Type B pancreatic cell (in vitro differentiated cells): Measurements from ENCODE around the gene EXOC4. TPM values are rescaled to one million over a fixed set of nuclear protein-coding genes. Genes with fewer than 3 reads are reported as not detected.

ENCODE experiments used
- DNase-seq: peaks from one replicate; pipeline ENCODE4 v3.0.0; 2021; ENCODE audit warnings: mixed read lengths; ENCODE audit not compliant: unreplicated experiment; ENCODE audit errors: extremely low spot score
- H3K27ac Mint-ChIP-seq: 2 replicates; pipeline ENCODE4 v1.8.0; 2021; ENCODE audit warnings: mild to moderate bottlenecking, mixed read lengths
- H3K27me3 Mint-ChIP-seq: 2 replicates; pipeline ENCODE4 v1.8.0; 2021; ENCODE audit warnings: mixed read lengths
- H3K36me3 Mint-ChIP-seq: 2 replicates; pipeline ENCODE4 v1.8.0; 2021; ENCODE audit warnings: mixed read lengths
- H3K4me1 Mint-ChIP-seq: one replicate; pipeline ENCODE4 v1.8.0; 2021; ENCODE audit warnings: mixed read lengths; ENCODE audit not compliant: unreplicated experiment
- H3K4me3 Mint-ChIP-seq: 2 replicates; pipeline ENCODE4 v1.8.0; 2021; ENCODE audit warnings: mild to moderate bottlenecking, mixed read lengths
- H3K9me3 Mint-ChIP-seq: 2 replicates; pipeline ENCODE4 v1.8.0; 2021; ENCODE audit warnings: mixed read lengths
- total RNA-seq: library from RNA; stranded (reverse); gene quantifications from 2 replicates; pipeline ENCODE4 v1.2.1, GENCODE V29; 2021; ENCODE audit warnings: low replicate concordance
- TF ChIP-seq, protein P1 (sequence below): fragments of 200-600 bp; sonication (generic); conservative IDR thresholded peaks from 2 replicates; pipeline ENCODE4 v1.5.0; 2021; ENCODE audit warnings: antibody characterized with exemption, mild to moderate bottlenecking

Gene EXOC4
- total RNA-seq, 1 donor from 2014 or later, result 95.5 TPM

DNA sequence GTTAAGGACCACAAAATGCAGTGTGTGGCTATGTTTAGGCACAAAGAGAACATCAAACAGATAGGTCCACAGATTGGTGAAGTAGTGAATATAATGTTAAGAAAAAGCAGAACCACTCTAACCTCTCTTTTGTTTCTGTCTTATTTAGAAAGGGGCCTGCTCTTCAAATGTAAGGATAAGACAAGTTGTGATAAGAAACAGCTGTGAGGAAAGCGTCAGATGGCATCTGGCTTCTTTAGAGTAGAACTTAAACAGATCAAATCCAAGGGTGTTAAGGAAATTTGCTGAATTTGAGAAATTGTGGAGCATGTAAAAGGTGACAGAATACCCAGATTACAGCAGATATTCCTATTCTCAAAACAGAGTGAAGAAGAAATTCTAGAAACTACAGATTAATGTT, 723.3 kb downstream of the EXOC4 start:
- H3K4me1 Mint-ChIP-seq, result peaks cover 14% of the 10 kb centered on the region
- TF ChIP-seq, protein P1, sequence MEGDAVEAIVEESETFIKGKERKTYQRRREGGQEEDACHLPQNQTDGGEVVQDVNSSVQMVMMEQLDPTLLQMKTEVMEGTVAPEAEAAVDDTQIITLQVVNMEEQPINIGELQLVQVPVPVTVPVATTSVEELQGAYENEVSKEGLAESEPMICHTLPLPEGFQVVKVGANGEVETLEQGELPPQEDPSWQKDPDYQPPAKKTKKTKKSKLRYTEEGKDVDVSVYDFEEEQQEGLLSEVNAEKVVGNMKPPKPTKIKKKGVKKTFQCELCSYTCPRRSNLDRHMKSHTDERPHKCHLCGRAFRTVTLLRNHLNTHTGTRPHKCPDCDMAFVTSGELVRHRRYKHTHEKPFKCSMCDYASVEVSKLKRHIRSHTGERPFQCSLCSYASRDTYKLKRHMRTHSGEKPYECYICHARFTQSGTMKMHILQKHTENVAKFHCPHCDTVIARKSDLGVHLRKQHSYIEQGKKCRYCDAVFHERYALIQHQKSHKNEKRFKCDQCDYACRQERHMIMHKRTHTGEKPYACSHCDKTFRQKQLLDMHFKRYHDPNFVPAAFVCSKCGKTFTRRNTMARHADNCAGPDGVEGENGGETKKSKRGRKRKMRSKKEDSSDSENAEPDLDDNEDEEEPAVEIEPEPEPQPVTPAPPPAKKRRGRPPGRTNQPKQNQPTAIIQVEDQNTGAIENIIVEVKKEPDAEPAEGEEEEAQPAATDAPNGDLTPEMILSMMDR, result no peak
- DNase-seq, result no peak
- peaks cover 5% of the 10 kb centered on the region for H3K36me3 Mint-ChIP-seq
- H3K27ac Mint-ChIP-seq, result no peak overlapping the region
- H3K4me3 Mint-ChIP-seq, result no peak overlapping the region
- no peaks in the 10 kb centered on the region for H3K27me3 Mint-ChIP-seq
- H3K9me3 Mint-ChIP-seq, result no peaks in the 10 kb centered on the region

- Mint-ChIP-seq H3K27ac (no peak overlapping the region), H3K36me3 (peaks cover 8% of the 10 kb centered on the region), H3K9me3 (no peaks in the 10 kb centered on the region), H3K4me1 (peaks cover 14% of the 10 kb centered on the region), H3K27me3 (no peaks in the 10 kb centered on the region), H3K4me3 (no peak overlapping the region)
- DNase-seq, result no peak
- TF ChIP-seq, protein P1, result no peak
Observed at GRCh38 chr7:133977409-133978274, 724.8 kb downstream of the EXOC4 start.

DNA sequence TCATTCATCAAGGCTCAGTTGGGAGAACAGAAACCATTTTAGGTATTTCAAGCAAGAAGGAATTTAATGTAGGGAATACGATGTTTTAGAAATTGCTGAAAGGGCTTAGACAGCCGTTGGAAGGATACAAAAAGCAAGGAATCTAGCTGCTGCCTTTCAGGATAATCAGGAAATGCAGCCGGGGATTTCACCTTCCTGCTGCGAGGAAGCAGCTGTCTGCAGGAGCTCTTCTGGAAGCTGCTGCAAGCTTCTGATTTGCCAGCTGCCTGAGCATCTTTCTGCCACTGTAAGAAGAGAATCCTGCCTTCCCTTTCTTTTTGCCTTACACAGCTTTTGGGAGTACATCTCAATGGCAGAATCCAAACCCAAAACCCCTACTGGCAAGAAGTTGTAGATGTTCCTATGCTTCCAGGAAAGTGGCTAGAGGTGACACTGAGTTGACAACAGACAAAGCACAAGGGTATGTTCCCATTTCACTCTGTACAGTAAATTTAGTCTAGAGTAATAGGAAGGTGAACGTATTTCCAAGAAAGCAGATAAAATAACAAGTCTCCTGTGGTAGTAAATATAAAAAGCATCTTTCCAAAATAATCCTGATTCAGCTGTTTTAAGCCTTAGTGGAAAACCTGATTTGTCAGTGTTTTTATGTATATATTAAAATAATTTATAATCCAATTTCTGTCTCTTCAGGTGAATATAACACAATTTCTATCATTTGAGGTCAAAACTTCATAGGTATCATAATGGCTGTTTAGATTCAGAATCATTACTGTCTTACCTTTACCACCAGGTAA, 725.8 kb downstream of the EXOC4 start:
- Mint-ChIP-seq H3K36me3 (peaks cover 8% of the 10 kb centered on the region), H3K27ac (no peak overlapping the region), H3K4me3 (no peak overlapping the region), H3K27me3 (no peaks in the 10 kb centered on the region), H3K4me1 (peaks cover 17% of the 10 kb centered on the region), H3K9me3 (no peaks in the 10 kb centered on the region)
- TF ChIP-seq, protein P1, result no peak
- DNase-seq, result no peak

DNA sequence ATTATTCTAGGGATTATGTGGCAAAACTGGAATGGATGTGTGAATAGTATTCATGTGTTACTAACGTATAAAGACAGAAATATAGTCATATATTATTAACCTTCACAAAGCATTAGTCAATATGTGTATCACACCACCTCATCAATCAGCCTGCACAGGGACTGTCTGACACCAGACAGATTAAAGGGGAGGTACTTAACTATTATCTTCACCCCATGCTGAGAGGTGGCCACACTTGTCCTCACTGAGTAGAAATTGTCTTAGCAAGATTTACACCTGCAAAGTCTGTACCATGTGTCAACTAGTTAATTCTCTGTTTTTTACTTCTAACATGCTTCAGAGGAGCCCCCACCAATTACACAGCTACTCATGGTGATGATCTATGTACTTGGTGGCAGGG, 727.9 kb downstream of the EXOC4 start:
- peaks cover 27% of the 10 kb centered on the region for H3K4me1 Mint-ChIP-seq
- no peak for DNase-seq

DNA sequence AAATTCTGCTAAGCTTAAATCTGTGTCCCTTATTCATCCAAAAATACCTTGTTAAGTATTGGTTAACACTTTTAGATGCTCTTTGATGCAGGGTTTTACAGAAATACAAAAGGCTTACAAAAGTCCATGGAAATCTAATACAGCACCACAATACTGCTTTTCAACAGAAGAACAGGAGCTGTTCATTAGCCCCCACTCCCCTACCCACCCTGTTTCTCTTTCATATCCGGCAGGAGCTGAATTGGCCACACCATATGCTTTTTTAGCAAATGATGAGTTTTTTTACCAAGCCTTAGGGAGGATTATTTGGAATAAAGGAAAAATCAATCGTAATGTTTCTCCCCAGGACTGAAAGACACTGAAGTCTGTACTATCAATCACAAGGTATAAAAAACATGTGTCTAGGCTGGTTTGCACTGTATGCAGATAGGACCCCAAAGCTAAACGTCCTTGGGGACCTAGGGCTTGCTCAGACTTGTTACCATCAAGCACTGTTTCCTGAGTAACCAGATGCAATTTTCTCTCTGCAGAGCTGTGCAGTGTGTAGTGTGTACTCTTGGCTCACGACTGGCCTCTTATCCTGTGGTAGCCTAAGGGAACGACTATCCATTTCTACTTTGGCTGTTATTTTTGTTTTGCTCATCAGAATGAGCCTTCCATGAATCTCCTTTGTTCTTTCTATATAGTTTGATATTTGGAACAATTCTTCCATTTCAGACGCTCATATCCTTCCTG, 731.0 kb downstream of the EXOC4 start:
- DNase-seq, result no peak
- Mint-ChIP-seq H3K9me3 (no peaks in the 10 kb centered on the region), H3K36me3 (peaks cover 3% of the 10 kb centered on the region), H3K27ac (no peak overlapping the region), H3K4me1 (peaks cover 17% of the 10 kb centered on the region), H3K4me3 (peak overlapping the region; percentile 6), H3K27me3 (no peaks in the 10 kb centered on the region)
- TF ChIP-seq, protein P1, result peak; percentile 52

More for the DNA sequence above, 727.9 kb downstream of the EXOC4 start:
- Mint-ChIP-seq H3K27me3 (no peaks in the 10 kb centered on the region), H3K36me3 (peaks cover 8% of the 10 kb centered on the region), H3K27ac (no peak overlapping the region), H3K9me3 (no peaks in the 10 kb centered on the region), H3K4me3 (no peak overlapping the region)
- TF ChIP-seq, protein P1, result no peak
